Endothelial cell of umbilical vein (primary cell): ENCODE data around the gene C1orf52.

Source experiments
- CTCF ChIP-seq, 2 donors: IDR thresholded peaks; 1 replicate in 1 of 2; 2 replicates in 1 of 2; pipeline ENCODE4 v1.5.1; 2011; ENCODE audit warnings: low read length in 2 of 2, mild to moderate bottlenecking in 2 of 2, moderate library complexity in 2 of 2, control low read depth in 1 of 2, inconsistent platforms in 1 of 2, low read depth in 1 of 2; ENCODE audit not compliant: insufficient read depth in 1 of 2; ENCODE audit errors: extremely low read depth in 1 of 2
- EZH2 ChIP-seq: IDR thresholded peaks from 2 replicates; pipeline ENCODE4 v1.6.1; 2012; ENCODE audit warnings: borderline replicate concordance, low read depth, mild to moderate bottlenecking, moderate library complexity, low read length, inconsistent platforms; ENCODE audit not compliant: severe bottlenecking
- POLR2AphosphoS5 ChIP-seq: IDR thresholded peaks from 2 replicates; pipeline ENCODE4 v1.6.1; 2012; ENCODE audit warnings: low read depth, mild to moderate bottlenecking, control low read depth, low read length, moderate library complexity; ENCODE audit not compliant: insufficient read depth

- TF ChIP-seq CTCF (IDR thresholded peaks at IDR 0.05; ENCODE audit: extremely low read depth in 1 of 2, insufficient read depth in 1 of 2, low read depth in 1 of 2, low read length in 2 of 2), result no peak
- no peak for TF ChIP-seq EZH2
- TF ChIP-seq POLR2AphosphoS5, result no peak
Measured at GRCh38 chr1:85202092-85202863, 57.2 kb downstream of the C1orf52 start.
